Lung (tissue), 12 donors: ENCODE measurements around the gene PHYKPL. TPM values are rescaled to one million over a fixed set of nuclear protein-coding genes. Genes with fewer than 3 reads are reported as not detected.

Source experiments
- ATAC-seq: fragments of 200-7000 bp; cut with Tn5 transposase; one replicate; pipeline ENCODE4 v1.9.1; 2020; ENCODE audit warnings: moderate number of reproducible peaks; ENCODE audit not compliant: insufficient read depth, low FRiP score
- DNase-seq, 3 donors: peaks; one replicate each; pipeline ENCODE4 v3.0.0-alpha.2; 2013 to 2017
- H3K27ac ChIP-seq, 2 donors: one replicate each; pipeline ENCODE4 v1.5.1; 2013; ENCODE audit warnings: mild to moderate bottlenecking in 2 of 2, moderate library complexity in 2 of 2, control low read depth in 1 of 2, inconsistent platforms in 1 of 2, low read depth in 1 of 2, low read length in 1 of 2
- H3K27me3 ChIP-seq, 3 donors: one replicate each; pipeline ENCODE4 v1.5.1; 2013; ENCODE audit warnings: low read length in 2 of 3; ENCODE audit not compliant: control insufficient read depth in 3 of 3, insufficient read depth in 3 of 3
- H3K36me3 ChIP-seq, 4 donors: one replicate each; pipeline ENCODE4 v1.5.1; 2013; ENCODE audit warnings: low read length in 4 of 4, mild to moderate bottlenecking in 1 of 4, moderate library complexity in 1 of 4; ENCODE audit not compliant: control insufficient read depth in 4 of 4, insufficient read depth in 4 of 4
- H3K4me1 ChIP-seq, 5 donors: one replicate each; pipeline ENCODE4 v1.5.1; 2013; ENCODE audit warnings: low read length in 5 of 5, mild to moderate bottlenecking in 2 of 5, moderate library complexity in 1 of 5; ENCODE audit not compliant: control insufficient read depth in 5 of 5, insufficient read depth in 5 of 5
- H3K4me3 ChIP-seq: one replicate; pipeline ENCODE4 v1.5.1; 2013; ENCODE audit warnings: mild to moderate bottlenecking, control low read depth, moderate library complexity
- H3K9ac ChIP-seq, 2 donors: one replicate each; pipeline ENCODE4 v1.5.1; 2013; ENCODE audit warnings: low read length in 2 of 2, control low read depth in 1 of 2; ENCODE audit not compliant: insufficient read depth in 1 of 2
- H3K9me3 ChIP-seq, 4 donors: one replicate each; pipeline ENCODE4 v1.5.1; 2013; ENCODE audit warnings: low read length in 3 of 4, mild to moderate bottlenecking in 1 of 4, moderate library complexity in 1 of 4; ENCODE audit not compliant: control insufficient read depth in 4 of 4, insufficient read depth in 3 of 4
- WGBS, 2 donors: extraction: QIAGEN DNeasy Blood & Tissue Kit; methylation state at CpG; one replicate each; pipeline ENCODE4 v1.1.7; 2013; 5-methylcytosine and 5-hydroxymethylcytosine counted together
- polyA plus RNA-seq, 2 donors: library from polyadenylated mRNA; stranded (reverse); fragments of 200-250 nt; gene quantifications; one replicate each; pipeline ENCODE4 v1.2.1, GENCODE V29; 2013
- total RNA-seq, 2 donors: library from RNA; depleted of rRNA in 1 of 2; stranded (reverse); fragments of >200 nt in 1 of 2; gene quantifications; one replicate each; pipeline ENCODE4 v1.2.1, GENCODE V29; 2014 to 2021
- TF ChIP-seq, protein P1 (sequence below): IDR thresholded peaks from 2 replicates; pipeline ENCODE4 v1.5.1; 2012; ENCODE audit warnings: mild to moderate bottlenecking; ENCODE audit errors: control extremely low read depth, extremely low read depth
- donor health status: control.
- donor health status: control.
- donor health status: Bipolar disorder and iron deficiency.
- donor health status: healthy.
- donor health status: DM: yes; HTN: yes; CAD: no.

The PHYKPL gene
- total and polyA plus RNA-seq, 4 donors = 49.7 to 100 (median 75.8) TPM

DNA sequence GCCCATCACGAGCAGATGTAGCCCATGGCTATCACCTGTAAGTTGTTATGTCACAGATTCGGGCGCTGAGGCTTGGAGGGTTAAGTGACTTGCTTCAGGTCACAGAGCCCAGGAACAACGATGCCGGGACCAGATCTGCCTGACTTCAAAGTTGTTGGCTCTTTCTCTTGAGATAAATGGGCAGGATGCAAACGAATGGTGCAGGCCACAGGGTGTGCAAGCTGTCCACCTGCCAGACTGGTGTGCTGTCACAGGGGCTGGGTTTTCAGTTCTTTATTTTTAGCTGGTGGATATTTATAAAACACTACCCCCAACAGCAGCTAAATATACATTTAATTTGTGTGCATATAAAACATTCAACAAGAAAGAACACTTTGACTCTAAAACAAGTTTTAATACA, 17.7 kb upstream of the PHYKPL start:
- no peaks in the 10 kb centered on the region for H3K4me1 ChIP-seq
- no peaks in the 10 kb centered on the region for H3K9me3 ChIP-seq
- H3K36me3 ChIP-seq = no peaks in the 10 kb centered on the region
- TF ChIP-seq, protein P1, sequence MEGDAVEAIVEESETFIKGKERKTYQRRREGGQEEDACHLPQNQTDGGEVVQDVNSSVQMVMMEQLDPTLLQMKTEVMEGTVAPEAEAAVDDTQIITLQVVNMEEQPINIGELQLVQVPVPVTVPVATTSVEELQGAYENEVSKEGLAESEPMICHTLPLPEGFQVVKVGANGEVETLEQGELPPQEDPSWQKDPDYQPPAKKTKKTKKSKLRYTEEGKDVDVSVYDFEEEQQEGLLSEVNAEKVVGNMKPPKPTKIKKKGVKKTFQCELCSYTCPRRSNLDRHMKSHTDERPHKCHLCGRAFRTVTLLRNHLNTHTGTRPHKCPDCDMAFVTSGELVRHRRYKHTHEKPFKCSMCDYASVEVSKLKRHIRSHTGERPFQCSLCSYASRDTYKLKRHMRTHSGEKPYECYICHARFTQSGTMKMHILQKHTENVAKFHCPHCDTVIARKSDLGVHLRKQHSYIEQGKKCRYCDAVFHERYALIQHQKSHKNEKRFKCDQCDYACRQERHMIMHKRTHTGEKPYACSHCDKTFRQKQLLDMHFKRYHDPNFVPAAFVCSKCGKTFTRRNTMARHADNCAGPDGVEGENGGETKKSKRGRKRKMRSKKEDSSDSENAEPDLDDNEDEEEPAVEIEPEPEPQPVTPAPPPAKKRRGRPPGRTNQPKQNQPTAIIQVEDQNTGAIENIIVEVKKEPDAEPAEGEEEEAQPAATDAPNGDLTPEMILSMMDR = no peak
- no peaks in the 10 kb centered on the region for H3K27me3 ChIP-seq
- no peak for DNase-seq
- WGBS, 2 donors = 68 to 80% methylated on average over 6 of the region's 6 CpGs
- no peak overlapping the region for H3K4me3 ChIP-seq
- no peak for ATAC-seq
- no peak overlapping the region for H3K27ac ChIP-seq
- H3K9ac ChIP-seq = no peak overlapping the region

DNA sequence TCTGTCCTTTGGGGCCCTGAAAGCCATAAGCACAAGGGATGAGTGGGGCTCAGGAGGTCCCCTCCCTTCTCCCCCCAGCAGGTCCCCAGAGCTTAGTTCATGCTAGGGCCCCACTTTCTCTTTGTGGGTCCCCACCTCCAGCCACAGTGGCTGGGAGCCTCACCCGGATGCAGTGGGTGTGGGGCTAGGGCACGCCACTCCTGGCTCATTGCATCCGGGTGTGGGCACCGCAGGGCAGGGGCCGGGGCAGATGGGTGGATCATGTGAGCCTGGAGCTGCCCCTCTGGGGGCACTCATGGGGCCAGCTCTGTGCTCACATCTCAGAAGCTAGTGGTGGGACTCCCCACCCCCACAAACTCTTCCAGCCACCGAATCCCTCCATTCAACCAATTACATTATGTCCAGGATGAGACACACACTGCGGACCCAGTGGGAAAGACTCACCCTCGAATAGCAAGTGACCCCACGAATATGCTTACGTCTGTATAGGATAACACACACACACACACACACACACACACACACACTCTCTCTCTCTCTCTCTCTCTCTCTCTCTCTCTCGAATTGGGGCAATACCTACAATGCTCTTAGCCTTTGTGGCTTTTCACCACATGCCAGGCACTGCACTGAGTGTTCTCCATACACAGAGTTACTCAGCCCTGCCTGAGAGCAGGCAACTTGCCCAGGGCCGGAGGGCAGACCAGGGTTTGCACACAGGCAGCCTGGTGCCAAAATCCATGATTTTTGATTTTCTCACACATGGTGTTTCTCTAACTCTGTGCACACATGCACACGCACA, 16.8 kb upstream of the PHYKPL start:
- 63 to 64% methylated on average over 13 of the region's 13 CpGs for WGBS, 2 donors
- no peaks in the 10 kb centered on the region for H3K9me3 ChIP-seq
- ATAC-seq (no peak), DNase-seq (no peak)
- no peak overlapping the region for H3K9ac ChIP-seq
- no peak overlapping the region for H3K4me3 ChIP-seq
- TF ChIP-seq, protein P1 = no peak
- H3K27me3 ChIP-seq = no peaks in the 10 kb centered on the region
- no peaks in the 10 kb centered on the region for H3K36me3 ChIP-seq
- no peak overlapping the region for H3K27ac ChIP-seq
- no peaks in the 10 kb centered on the region for H3K4me1 ChIP-seq

DNA sequence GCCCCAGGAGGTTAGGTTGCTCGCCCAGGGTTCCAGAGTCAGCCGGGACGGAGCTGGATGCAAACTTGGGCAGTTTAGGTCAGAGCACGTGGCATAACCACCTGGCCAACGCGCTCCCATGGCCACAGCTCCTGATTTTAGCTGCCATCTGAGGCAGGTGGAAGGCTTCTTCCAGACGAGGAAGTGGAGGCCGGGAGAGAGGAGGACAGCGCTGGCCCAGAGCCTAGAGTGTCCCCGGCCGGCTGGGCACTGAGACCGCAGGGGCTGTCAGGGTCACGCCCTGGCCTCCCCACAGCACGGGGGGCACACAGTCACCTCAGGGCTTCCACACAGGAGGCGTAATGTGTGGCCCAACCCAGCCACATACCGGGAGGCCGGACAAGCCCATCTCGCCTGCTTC, 16.1 kb upstream of the PHYKPL start:
- no peak overlapping the region for H3K4me3 ChIP-seq
- no peak overlapping the region for H3K27ac ChIP-seq
- TF ChIP-seq, protein P1 = no peak
- H3K9me3 ChIP-seq = no peaks in the 10 kb centered on the region
- WGBS, 2 donors = 83 to 87% methylated on average over 18 of the region's 18 CpGs
- no peak overlapping the region for H3K9ac ChIP-seq
- H3K36me3 ChIP-seq = no peaks in the 10 kb centered on the region
- ATAC-seq (no peak), DNase-seq (no peak)
- no peaks in the 10 kb centered on the region for H3K4me1 ChIP-seq
- H3K27me3 ChIP-seq = no peaks in the 10 kb centered on the region
